GM12878 (cell line): ENCODE measurements around the gene CDK16. TPM values are rescaled to one million over a fixed set of nuclear protein-coding genes. Genes with fewer than 3 reads are reported as not detected.

Experiments
- ATAC-seq: fragments of 200-7000 bp; cut with Tn5 transposase; 3 replicates; pipeline ENCODE4 v1.9.1; 2020; ENCODE audit warnings: mild to moderate bottlenecking, moderate library complexity
- BruUV-seq: library from RNA; stranded (reverse); fragments of 400-500 nt; replicated peaks from 2 replicates; lab custom pipeline; 2021; lab: Mats Ljungman, UMichigan
- CTCF ChIA-PET: fragments of 300-600 bp; sonication (Branson Sonifier 250); formaldehyde crosslinking; extraction: SDS; loops from one replicate; lab custom pipeline; 2021; ENCODE audit warnings: inconsistent platforms; lab: Yijun Ruan, JAX
- POLR2A ChIA-PET: fragments of 350-600 bp; formaldehyde crosslinking; extraction: SDS; loops from one replicate; lab custom pipeline; 2021; ENCODE audit warnings: inconsistent platforms; lab: Charles Lee
- RAD21 ChIA-PET: fragments of 300-600 bp; sonication (Branson Sonifier 250); formaldehyde crosslinking; loops from one replicate; lab custom pipeline; 2023; ENCODE audit warnings: antibody characterized with exemption; ENCODE audit not compliant: unreplicated experiment; lab: Charles Lee
- SMC1A ChIA-PET: fragments of 300-600 bp; sonication (Branson Sonifier 250); formaldehyde crosslinking; loops from one replicate; lab custom pipeline; 2023; ENCODE audit not compliant: unreplicated experiment, uncharacterized antibody; lab: Charles Lee
- DNase-seq: peaks from one replicate; pipeline ENCODE4 v3.0.0-alpha.2; 2011; ENCODE audit warnings: low read depth, low spot score
- FAIRE-seq: peaks from 3 replicates; lab custom pipeline; 2011; peaks lifted over from hg19 to GRCh38; lab: Jason Lieb, UNC
- H2AFZ ChIP-seq: 2 replicates; pipeline ENCODE4 v1.6.0; 2011; ENCODE audit warnings: low read depth, low read length, control low read depth; ENCODE audit not compliant: control insufficient read depth
- H3K27ac ChIP-seq: 2 replicates; pipeline ENCODE4 v1.5.1; 2011; ENCODE audit warnings: control low read depth; ENCODE audit not compliant: control insufficient read depth, insufficient read depth
- H3K27me3 ChIP-seq, 2 experiments: replicated peaks in 1 of 2; 2 replicates each; pipeline versions ENCODE4 v1.6.0 to v1.6.1; 2011; ENCODE audit warnings: low read length in 1 of 2; ENCODE audit not compliant: control insufficient read depth in 2 of 2, insufficient read depth in 2 of 2
- H3K36me3 ChIP-seq, 2 experiments: 2 replicates each; pipeline ENCODE4 v1.5.1; 2011; ENCODE audit warnings: low read length in 1 of 2; ENCODE audit not compliant: control insufficient read depth in 2 of 2, insufficient read depth in 2 of 2
- H3K4me1 ChIP-seq: 2 replicates; pipeline ENCODE4 v1.6.1; 2011; ENCODE audit warnings: mild to moderate bottlenecking, low read length, moderate library complexity, mixed read lengths; ENCODE audit not compliant: control insufficient read depth, insufficient read depth
- H3K4me2 ChIP-seq: 2 replicates; pipeline ENCODE4 v1.6.0; 2011; ENCODE audit warnings: control low read depth; ENCODE audit not compliant: control insufficient read depth, insufficient read depth
- H3K4me3 ChIP-seq: fragments of 200-600 bp; sonication (generic); 2 replicates; pipeline ENCODE4 v1.5.1; 2016
- H3K79me2 ChIP-seq: 2 replicates; pipeline ENCODE4 v1.6.0; 2011; ENCODE audit warnings: low read length; ENCODE audit not compliant: control insufficient read depth, insufficient read depth
- H3K9ac ChIP-seq: 2 replicates; pipeline ENCODE4 v1.8.0; 2011; ENCODE audit warnings: low read length, control low read depth, mixed read lengths; ENCODE audit not compliant: control insufficient read depth, insufficient read depth
- H3K9me3 ChIP-seq: replicated peaks from 3 replicates; pipeline ENCODE4 v1.5.1; 2011; ENCODE audit warnings: mild to moderate bottlenecking, low read length; ENCODE audit not compliant: control insufficient read depth, insufficient read depth
- H4K20me1 ChIP-seq: 2 replicates; pipeline ENCODE4 v1.6.0; 2011; ENCODE audit not compliant: control insufficient read depth, insufficient read depth
- ELK1 ChIP-seq: IDR thresholded peaks from 2 replicates; pipeline ENCODE4 v1.6.1; 2012; ENCODE audit warnings: low read depth, low read length, improper control_type of control experiment
- ETV6 ChIP-seq, 2 experiments: fragments of 450-650 bp in 1 of 2; IDR thresholded peaks in 1 of 2; conservative IDR thresholded peaks in 1 of 2; 2 replicates each; pipeline ENCODE4 v1.6.1; 2014; ENCODE audit warnings: antibody characterized with exemption in 1 of 2, borderline replicate concordance in 1 of 2, low read depth in 1 of 2, mild to moderate bottlenecking in 1 of 2, moderate library complexity in 1 of 2
- GABPA ChIP-seq: IDR thresholded peaks from 2 replicates; pipeline ENCODE4 v1.6.1; 2014; ENCODE audit warnings: antibody characterized with exemption, low read depth, mild to moderate bottlenecking, inconsistent platforms
- KDM1A ChIP-seq: fragments of 200-600 bp; sonication (generic); IDR thresholded peaks from 2 replicates; pipeline ENCODE4 v1.6.1; 2016; ENCODE audit warnings: borderline replicate concordance
- MTA2 ChIP-seq: fragments of 450-650 bp; IDR thresholded peaks from 2 replicates; pipeline ENCODE4 v1.6.1; 2016; ENCODE audit warnings: low read depth, mild to moderate bottlenecking, moderate library complexity
- RFX5 ChIP-seq: IDR thresholded peaks from 2 replicates; pipeline ENCODE4 v1.6.1; 2011; ENCODE audit warnings: low read depth, low read length, improper control_type of control experiment
- SP1 ChIP-seq: IDR thresholded peaks from one replicate; pipeline ENCODE4 v1.6.1; 2011; ENCODE audit warnings: low read depth, low read length
- TCF12 ChIP-seq: IDR thresholded peaks from 2 replicates; pipeline ENCODE4 v1.6.1; 2011; ENCODE audit warnings: low read depth, mild to moderate bottlenecking, low read length
- ZNF622 ChIP-seq: fragments of 450-650 bp; IDR thresholded peaks from 2 replicates; pipeline ENCODE4 v1.6.1; 2017; ENCODE audit warnings: mild to moderate bottlenecking, inconsistent platforms
- WGBS: methylation state at CpG from one replicate; pipeline ENCODE4 v1.1.6; 2016; ENCODE audit warnings: low lambda C conversion rate; ENCODE audit not compliant: insufficient replicate concordance, insufficient coverage; ENCODE audit errors: missing lambda C conversion rate; 5-methylcytosine and 5-hydroxymethylcytosine counted together
- in situ Hi-C: fragments of 300-500 bp; cut with MboI; formaldehyde crosslinking; loops from 9 replicates; pipeline ENCODE4 v1.14.3; 2018; ENCODE audit warnings: mixed read lengths
- intact Hi-C: fragments of 100-400 bp; cut with micrococcal nuclease; formaldehyde crosslinking; loops from one replicate; pipeline ENCODE4 v1.14.2; 2022; ENCODE audit not compliant: unreplicated experiment
- polyA plus RNA-seq, 11 experiments: library from polyadenylated mRNA; depleted of rRNA in 4 of 11; unstranded in 6 of 11; stranded (reverse) in 5 of 11; fragments of >200 nt; fragmentation: Nextera tagmentation in 4 of 11; fragmentation: Illumina TruSeq in 1 of 11; extraction: Ambion mirVana in 4 of 11; extraction: Trizol in 1 of 11; gene quantifications; 1 replicate in 1 of 11; 2 replicates in 10 of 11; pipeline versions ENCODE4 v1.2.1 to v1.2.3, GENCODE V29; 2011 to 2016; ENCODE audit warnings: inconsistent platforms in 2 of 11, missing spikeins in 2 of 11, low read depth in 1 of 11
- total RNA-seq, 4 experiments: library from RNA; depleted of rRNA in 3 of 4; stranded (reverse); fragments of >200 nt in 3 of 4; fragmentation: Illumina TruSeq in 1 of 4; extraction: Trizol in 1 of 4; gene quantifications; 2 replicates each; pipeline versions ENCODE4 v1.2.1 to v1.2.3, GENCODE V29; 2013 to 2021

Gene CDK16
- total and polyA plus RNA-seq, 10 of the 15 experiments (the other 5 are each of a cell fraction or from before 2014, with no cell fraction given) = 2.4 to 75.1 (median 48.2) TPM

GRCh38 chrX:47201345-47201944 lies 17.0 kb upstream of the CDK16 start (continued):
- TF ChIP-seq ELK1 = no peak
- TF ChIP-seq MTA2 = no peak
- no peak for TF ChIP-seq GABPA
- TF ChIP-seq ZNF622 = no peak
- no peak for TF ChIP-seq RFX5
- TF ChIP-seq SP1 = no peak
- no peak for TF ChIP-seq ETV6 (conservative IDR thresholded peaks at IDR 0.05 in 1 of 2, IDR thresholded peaks at IDR 0.05 in 1 of 2; ENCODE audit: borderline replicate concordance in 1 of 2, low read depth in 1 of 2)
- TF ChIP-seq TCF12 = no peak
- TF ChIP-seq, all 136 proteins: peak for 0

- H3K4me2 ChIP-seq = no peak overlapping the region
- H3K4me3 ChIP-seq = no peak overlapping the region
- WGBS = 96% methylated on average over 11 of the region's 11 CpGs
- ChIA-PET SMC1A (no interaction called here), CTCF (interaction anchor here (0.7 kb wide), 1 partner anchor 39 kb away, joined by 3 read pairs; no protein-coding TSS in a partner anchor), POLR2A (interaction anchor here (0.8 kb wide), 1 partner anchor 11 kb away, joined by 3 read pairs; no protein-coding TSS in a partner anchor), RAD21 (no interaction called here)
- H3K27me3 ChIP-seq = no peaks in the 10 kb centered on the region
- H3K36me3 ChIP-seq = peaks cover 53 to 62% of the 10 kb centered on the region in 2 experiments
- in situ Hi-C loops = loop anchor here (25.0 kb wide), 1 partner anchor 1735 kb away; no protein-coding TSS in a partner anchor
- H3K9ac ChIP-seq = no peak overlapping the region
- no peaks in the 10 kb centered on the region for H3K9me3 ChIP-seq
- TF ChIP-seq KDM1A = no peak
- ATAC-seq = no peak
- peaks cover 3% of the 10 kb centered on the region; the same call in 1 of the 2 replicates for H3K4me1 ChIP-seq
- no peak overlapping the region for H3K27ac ChIP-seq
- DNase-seq = no peak
- FAIRE-seq = no peak
- H4K20me1 ChIP-seq = peaks cover 9% of the 10 kb centered on the region; the same call in 1 of the 2 replicates
- no peak overlapping the region for H2AFZ ChIP-seq
- intact Hi-C loops = no loop called here
- no TSS peak for BruUV-seq
- H3K79me2 ChIP-seq = peaks cover 11% of the 10 kb centered on the region
Measured at GRCh38 chrX:47202316-47202715, 16.2 kb upstream of the CDK16 start.
